HTERT RPE-1 (cell line): ENCODE data around the gene FBRS.
"Not testable (repeated sequence)": the region's sequence is repeated elsewhere in the genome, so short reads cannot be mapped to it uniquely, and the experiment has no call there.

Experiments
- in situ Hi-C: fragments of 300-500 bp; cut with MboI; formaldehyde crosslinking; loops from 4 replicates; pipeline ENCODE4 v1.14.3; 2020; ENCODE audit warnings: low sequenced_read_pairs

Gene FBRS

DNA sequence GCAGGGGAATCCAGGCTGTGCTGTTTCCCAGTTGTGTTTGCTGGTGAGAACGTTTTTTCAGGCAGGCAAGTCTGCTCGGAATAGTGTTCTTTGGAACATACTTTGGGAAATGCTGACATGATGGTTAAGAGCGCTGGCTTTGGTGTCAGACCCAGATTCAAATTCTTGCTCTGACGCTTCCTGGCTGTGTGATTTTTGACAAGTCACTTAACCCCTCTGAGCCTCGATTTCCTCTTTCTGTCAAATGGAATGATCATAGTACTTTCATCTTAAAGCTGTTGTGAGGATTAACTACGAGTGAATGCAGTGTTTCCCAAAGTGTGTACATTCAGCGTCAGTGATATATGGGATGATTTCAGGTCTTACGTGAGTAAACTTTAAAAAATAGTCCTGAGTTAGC is 4.8 kb downstream of the FBRS start:
- in situ Hi-C loops = no loop called here

DNA sequence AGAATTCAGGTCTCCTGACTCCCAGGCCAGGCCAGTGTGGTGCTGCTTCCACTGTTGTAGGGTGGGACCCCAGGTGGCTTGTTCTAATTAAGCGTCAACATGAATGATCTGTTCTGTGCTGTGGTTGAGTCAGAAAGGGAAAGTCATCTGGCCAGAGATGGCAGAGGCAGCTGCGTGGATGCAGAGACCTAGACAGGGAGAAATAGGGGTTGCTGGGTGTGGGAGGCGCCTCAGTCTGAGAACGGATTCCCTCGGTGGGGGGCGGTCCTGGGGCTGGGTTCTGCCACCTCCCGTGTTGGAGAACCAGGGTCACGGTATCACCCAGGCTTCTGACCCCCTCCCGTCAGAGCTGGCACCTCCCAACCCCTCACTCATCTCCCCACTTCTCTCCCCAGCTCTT is 5.6 kb downstream of the FBRS start:
- in situ Hi-C loops = no loop called here

DNA sequence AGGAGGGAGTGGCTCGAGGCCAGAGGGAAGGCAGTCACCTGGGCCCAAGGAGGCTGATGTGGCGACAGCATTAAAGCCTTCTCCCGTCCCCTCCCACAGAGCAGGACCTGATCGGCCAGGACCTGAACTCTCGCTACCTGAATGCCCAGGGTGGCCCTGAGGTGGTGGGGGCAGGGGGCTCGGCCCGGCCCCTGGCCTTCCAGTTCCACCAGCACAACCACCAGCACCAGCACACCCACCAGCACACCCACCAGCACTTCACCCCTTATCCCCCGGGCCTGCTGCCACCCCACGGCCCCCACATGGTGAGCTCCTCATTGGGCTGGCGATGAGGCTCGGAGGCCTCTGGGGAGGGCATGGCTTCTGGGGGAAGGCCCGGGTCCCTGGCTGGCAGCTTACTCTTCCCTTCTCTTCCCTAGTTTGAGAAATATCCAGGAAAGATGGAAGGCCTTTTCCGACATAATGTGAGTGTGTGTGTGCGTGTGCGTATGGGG is 6.4 kb downstream of the FBRS start:
- in situ Hi-C loops = no loop called here

- in situ Hi-C loops = no loop called here
Observed at GRCh38 chr16:30665155-30665829, 7.1 kb downstream of the FBRS start.

GRCh38 chr16:30665830-30666190 is 7.6 kb downstream of the FBRS start:
- in situ Hi-C loops = no loop called here

- in situ Hi-C loops = no loop called here
Observed at GRCh38 chr16:30666681-30667080, 8.4 kb downstream of the FBRS start.

GRCh38 chr16:30667361-30667905 is 9.2 kb downstream of the FBRS start:
- in situ Hi-C loops = no loop called here

DNA sequence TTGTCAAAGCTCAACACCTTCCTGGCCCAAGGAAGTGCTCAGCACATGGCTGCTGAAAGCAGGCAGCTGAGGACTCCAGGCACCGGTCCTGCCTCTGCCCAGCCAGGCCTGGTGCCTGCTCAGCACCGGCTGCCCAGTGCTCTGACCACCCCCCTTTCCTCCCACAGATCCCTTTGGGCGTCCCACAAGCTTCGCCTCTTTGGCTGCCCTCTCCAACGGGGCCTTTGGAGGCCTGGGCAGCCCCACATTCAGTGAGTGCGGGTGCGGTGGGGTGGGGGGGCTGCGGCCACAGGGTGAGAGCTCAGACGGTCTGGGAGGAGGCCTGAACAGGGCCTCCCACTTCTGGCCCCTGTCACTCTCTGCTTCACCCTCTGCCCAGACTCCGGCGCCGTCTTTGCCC is 10.2 kb downstream of the FBRS start:
- in situ Hi-C loops = no loop called here

DNA sequence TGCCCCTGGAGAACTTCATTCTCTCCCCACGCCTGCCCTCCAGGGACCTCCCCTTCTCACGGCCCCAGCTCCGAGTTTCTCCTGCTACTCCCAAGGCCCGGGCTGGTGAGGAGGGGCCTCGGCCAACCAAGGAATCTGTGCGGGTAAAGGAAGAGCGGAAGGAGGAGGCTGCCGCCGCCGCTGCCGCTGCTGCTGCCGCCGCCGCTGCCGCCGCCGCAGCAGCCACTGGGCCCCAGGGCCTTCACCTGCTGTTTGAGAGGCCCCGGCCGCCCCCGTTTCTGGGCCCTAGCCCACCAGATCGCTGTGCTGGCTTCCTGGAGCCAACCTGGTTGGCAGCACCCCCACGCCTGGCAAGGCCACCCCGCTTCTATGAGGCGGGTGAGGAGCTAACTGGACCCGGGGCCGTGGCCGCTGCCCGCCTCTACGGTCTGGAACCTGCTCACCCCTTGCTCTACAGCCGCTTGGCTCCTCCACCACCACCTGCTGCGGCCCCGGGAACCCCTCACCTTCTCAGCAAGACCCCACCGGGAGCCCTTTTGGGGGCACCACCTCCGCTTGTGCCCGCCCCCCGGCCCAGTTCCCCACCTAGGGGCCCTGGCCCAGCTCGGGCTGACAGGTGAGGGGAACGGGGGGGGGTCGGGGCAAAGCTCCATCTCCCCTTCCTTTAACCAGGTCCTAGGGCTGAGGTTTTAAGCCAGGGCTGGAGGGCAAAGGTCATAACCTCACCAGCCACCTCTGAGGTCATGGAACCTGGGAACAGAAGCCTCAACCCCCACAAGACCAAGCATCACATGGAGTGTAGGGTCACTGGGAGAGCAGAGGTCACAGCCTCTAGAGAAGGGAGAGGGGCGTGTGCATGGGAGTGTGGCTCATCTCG is 11.0 kb downstream of the FBRS start:
- in situ Hi-C loops = no loop called here

DNA sequence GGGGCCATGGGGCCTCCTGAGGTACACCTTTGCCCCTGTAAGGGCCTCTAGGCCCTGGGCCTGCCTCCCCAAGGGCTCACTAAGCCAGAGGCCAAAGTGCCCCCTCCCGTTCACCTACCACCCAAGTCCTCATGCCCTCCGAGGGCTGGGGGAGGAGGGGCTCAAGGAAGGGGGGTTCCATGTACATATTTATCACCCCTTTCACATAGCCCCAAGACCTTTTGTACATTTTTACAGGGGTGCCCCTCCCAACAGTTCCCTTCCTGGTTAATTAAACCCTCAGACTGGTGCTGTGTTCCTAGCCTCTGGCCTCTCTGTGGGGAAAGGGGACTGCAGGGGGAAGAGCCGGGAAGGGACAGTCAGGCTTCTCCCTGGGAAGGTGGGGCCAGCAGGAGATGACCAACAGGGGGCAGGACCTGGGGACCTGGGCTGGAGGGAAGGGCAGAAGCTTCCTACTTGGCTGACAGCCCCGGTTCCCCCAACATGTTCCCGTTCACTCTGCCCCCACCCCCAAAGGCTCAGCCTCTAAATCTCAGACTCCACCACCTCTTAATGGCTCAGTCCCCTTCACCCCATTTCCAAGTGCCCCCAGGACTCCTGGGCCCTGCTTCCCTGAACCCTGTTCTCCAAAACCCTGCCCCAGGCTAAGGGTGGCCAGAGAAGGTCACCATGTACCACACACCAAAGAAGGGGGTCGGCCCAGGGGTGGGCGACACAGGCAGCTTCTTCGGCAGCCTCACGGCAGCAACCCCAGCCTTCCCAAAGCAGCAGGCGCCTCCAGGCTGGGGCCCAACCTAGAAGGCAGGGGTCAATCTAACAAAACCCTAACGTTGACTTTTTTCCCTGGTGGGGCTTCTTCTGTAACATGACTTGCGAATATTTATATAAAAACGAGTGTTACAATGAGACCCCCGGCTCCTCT is 11.9 kb downstream of the FBRS start:
- in situ Hi-C loops = no loop called here

- in situ Hi-C loops = no loop called here
Observed at GRCh38 chr16:30675143-30675542, 16.9 kb downstream of the FBRS start.

GRCh38 chr16:30677931-30678585 is 19.8 kb downstream of the FBRS start:
- in situ Hi-C loops = no loop called here

DNA sequence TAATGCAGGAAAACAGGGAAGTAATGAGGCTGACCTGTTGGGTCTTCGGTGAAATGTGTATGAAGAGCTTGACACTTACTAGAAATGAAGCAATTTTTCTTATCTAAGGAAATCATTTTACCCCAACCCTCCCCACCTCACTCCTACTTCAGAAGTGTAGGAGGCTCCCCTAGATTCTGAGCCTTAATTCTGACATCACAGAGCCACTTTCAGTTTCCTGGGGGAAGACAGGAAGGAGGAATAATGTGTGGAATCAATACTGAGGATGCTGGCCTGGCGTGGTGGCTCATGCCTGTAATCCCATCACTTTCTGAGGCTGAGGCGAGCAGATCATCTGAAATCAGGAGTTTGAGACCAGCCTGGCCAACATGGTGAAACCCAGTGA is 20.3 kb downstream of the FBRS start:
- in situ Hi-C loops = no loop called here

DNA sequence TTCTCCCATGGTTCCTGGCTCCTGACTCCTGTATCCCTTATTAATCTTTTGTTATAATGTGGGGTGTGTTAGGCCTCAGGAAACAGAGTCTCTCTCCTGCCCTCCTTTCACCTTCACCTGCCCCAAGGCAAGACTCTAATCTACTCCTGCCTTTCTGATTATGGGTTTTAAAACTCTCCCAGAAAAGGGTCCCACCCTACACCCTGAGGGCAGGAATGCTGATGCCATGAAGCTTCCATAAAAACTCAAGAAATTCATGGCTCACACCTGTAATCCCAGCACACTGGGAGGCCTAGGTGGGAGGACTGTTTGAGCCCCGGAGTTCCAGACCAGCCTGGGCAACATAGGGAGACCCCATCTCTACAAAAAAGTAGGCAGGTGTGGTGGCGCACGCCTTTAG is 22.1 kb downstream of the FBRS start:
- in situ Hi-C loops = no loop called here

- in situ Hi-C loops = no loop called here
Observed at GRCh38 chr16:30688701-30689100, 30.5 kb downstream of the FBRS start.

- in situ Hi-C loops = no loop called here
Observed at GRCh38 chr16:30691907-30692306, 33.7 kb downstream of the FBRS start.

DNA sequence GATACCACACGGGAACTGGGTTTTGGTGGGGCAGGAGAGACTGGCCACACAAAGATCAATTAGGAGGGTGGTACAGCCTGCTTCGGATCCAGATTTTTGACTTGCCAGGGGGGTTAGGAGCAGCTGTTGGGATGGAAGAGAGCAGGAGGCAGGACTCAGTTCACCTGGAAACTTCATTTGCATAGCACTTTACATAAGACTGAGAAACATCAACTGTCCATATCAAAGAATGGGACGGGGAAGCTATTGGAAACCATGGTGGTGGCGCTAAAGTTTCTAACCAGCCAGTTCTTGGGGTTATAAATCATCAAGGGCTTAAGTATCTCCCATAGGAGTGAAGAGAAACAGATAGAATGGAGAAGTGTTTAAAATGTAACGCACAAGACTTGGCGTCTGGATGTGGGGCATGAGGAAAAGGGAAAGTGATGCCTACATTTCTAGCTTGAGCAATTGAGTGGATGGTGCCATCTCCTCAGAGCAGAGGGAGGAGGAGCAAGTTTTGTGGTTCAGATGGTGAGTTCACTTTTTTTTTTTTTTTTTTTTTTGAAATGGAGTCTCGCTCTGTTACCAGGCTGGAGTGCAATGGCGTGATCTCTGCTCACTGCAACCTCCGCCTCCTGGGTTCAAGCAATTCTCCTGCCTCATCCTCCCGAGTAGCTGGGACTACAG is 34.3 kb downstream of the FBRS start:
- in situ Hi-C loops = no loop called here

- in situ Hi-C loops = no loop called here
Observed at GRCh38 chr16:30694926-30695693, 36.9 kb downstream of the FBRS start.

GRCh38 chr16:30696646-30697045 is 38.4 kb downstream of the FBRS start:
- in situ Hi-C loops = not testable (repeated sequence)
